KMS-11 (cell line): ENCODE data around the gene OR1E2.
"Not testable (repeated sequence)": the region's sequence is repeated elsewhere in the genome, so short reads cannot be mapped to it uniquely, and the experiment has no call there.

Experiments used
- H2AFZ ChIP-seq: fragments of 200-600 bp; sonication (generic); 2 replicates; pipeline ENCODE4 v1.6.1; 2016; ENCODE audit warnings: antibody characterized with exemption, mixed run types, low read depth
- H3K27ac ChIP-seq: fragments of 200-600 bp; sonication (generic); 2 replicates; pipeline ENCODE4 v1.6.1; 2016; ENCODE audit warnings: mild to moderate bottlenecking, mixed run types
- H3K27me3 ChIP-seq: fragments of 200-600 bp; sonication (generic); 2 replicates; pipeline ENCODE4 v1.6.1; 2017; ENCODE audit warnings: mild to moderate bottlenecking, low read depth, mixed run types, moderate library complexity; ENCODE audit not compliant: insufficient read depth
- H3K36me3 ChIP-seq: fragments of 200-600 bp; sonication (generic); 2 replicates; pipeline ENCODE4 v1.6.1; 2017; ENCODE audit warnings: mild to moderate bottlenecking, mixed run types; ENCODE audit not compliant: insufficient read depth
- H3K4me1 ChIP-seq: fragments of 200-600 bp; sonication (generic); 2 replicates; pipeline ENCODE4 v1.6.1; 2016; ENCODE audit warnings: mild to moderate bottlenecking, low read depth, mixed run types; ENCODE audit not compliant: poor library complexity, severe bottlenecking
- H3K4me2 ChIP-seq: fragments of 200-600 bp; sonication (generic); 2 replicates; pipeline ENCODE4 v1.7.0; 2016; ENCODE audit warnings: mild to moderate bottlenecking, mixed run types
- H3K4me3 ChIP-seq: fragments of 200-600 bp; sonication (generic); IDR thresholded peaks from 2 replicates; pipeline ENCODE4 v1.6.1; 2017; ENCODE audit warnings: low read depth, low read length, mixed read lengths; ENCODE audit not compliant: insufficient read depth
- H3K79me2 ChIP-seq: fragments of 200-600 bp; sonication (generic); 2 replicates; pipeline ENCODE4 v1.6.1; 2016; ENCODE audit warnings: low read depth, mixed run types; ENCODE audit not compliant: insufficient read depth
- H3K9ac ChIP-seq: fragments of 200-600 bp; sonication (generic); 2 replicates; pipeline ENCODE4 v1.6.1; 2016; ENCODE audit warnings: mild to moderate bottlenecking, mixed run types
- H4K20me1 ChIP-seq: fragments of 200-600 bp; sonication (generic); 2 replicates; pipeline ENCODE4 v1.6.1; 2016; ENCODE audit warnings: mild to moderate bottlenecking, mixed run types; ENCODE audit not compliant: insufficient read depth
- TF ChIP-seq, protein P1 (sequence below): fragments of 200-600 bp; sonication (generic); conservative IDR thresholded peaks from 2 replicates; pipeline ENCODE4 v1.6.1; 2017; ENCODE audit warnings: low read depth, mild to moderate bottlenecking, antibody characterized with exemption, low read length, moderate library complexity, mixed read lengths

OR1E2 gene

DNA sequence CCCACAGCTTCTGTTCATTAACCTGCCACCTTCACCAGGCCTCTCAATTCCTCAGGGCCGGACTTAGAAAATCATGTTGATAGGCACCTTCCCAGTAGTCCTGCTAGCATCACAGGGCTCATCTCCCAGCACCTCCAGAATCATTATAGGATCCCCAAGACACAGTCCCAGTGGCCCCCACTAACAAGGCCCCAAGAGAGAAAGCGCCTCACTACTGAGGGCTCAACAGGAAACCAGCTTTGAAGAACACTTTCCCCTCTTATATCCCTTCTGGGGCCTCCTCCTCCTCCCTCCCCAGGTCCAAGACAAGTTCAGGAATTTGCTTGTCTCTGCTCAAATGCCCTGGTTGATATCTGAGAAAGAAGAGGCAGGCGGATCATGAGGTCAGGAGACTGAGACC lies 22.6 kb downstream of the OR1E2 start, which contains the start of gene OR3A3:
Gene OR3A3, plus strand, starts transcription at position 301 of the 400 bp plus-strand sequence.
- H3K27ac ChIP-seq = no peak within 1 kb of the TSS
- H3K79me2 ChIP-seq = no peaks in the 10 kb centered on the region
- no peak within 1 kb of the TSS for H3K9ac ChIP-seq
- TF ChIP-seq, protein P1, sequence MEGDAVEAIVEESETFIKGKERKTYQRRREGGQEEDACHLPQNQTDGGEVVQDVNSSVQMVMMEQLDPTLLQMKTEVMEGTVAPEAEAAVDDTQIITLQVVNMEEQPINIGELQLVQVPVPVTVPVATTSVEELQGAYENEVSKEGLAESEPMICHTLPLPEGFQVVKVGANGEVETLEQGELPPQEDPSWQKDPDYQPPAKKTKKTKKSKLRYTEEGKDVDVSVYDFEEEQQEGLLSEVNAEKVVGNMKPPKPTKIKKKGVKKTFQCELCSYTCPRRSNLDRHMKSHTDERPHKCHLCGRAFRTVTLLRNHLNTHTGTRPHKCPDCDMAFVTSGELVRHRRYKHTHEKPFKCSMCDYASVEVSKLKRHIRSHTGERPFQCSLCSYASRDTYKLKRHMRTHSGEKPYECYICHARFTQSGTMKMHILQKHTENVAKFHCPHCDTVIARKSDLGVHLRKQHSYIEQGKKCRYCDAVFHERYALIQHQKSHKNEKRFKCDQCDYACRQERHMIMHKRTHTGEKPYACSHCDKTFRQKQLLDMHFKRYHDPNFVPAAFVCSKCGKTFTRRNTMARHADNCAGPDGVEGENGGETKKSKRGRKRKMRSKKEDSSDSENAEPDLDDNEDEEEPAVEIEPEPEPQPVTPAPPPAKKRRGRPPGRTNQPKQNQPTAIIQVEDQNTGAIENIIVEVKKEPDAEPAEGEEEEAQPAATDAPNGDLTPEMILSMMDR = no peak
- H3K27me3 ChIP-seq = no peaks in the 10 kb centered on the region
- H2AFZ ChIP-seq = no peak within 1 kb of the TSS
- no peak within 1 kb of the TSS for H3K4me3 ChIP-seq
- no peaks in the 10 kb centered on the region for H3K36me3 ChIP-seq
- H4K20me1 ChIP-seq = no peaks in the 10 kb centered on the region
- H3K4me1 ChIP-seq = no peaks in the 10 kb centered on the region
- no peak within 1 kb of the TSS for H3K4me2 ChIP-seq

DNA sequence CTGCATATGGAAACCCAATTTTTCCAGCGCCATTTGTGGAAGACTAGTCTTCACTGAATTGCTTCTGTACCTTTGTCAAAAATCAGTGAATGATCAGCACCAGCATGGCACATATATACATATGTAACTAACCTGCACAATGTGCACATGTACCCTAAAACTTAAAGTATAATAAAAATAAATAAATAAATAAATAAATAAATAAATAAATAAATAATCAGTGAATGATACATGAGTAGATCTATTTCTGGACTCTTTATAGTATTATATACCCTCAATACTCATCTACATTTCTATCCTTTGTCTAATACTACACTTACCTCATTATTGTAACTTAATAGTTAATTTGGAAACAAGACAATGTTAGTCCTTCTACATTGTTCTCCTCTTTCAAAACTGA lies 29.8 kb downstream of the OR1E2 start:
- not testable (repeated sequence) for H3K4me3 ChIP-seq, H3K36me3 ChIP-seq, H4K20me1 ChIP-seq, H3K9ac ChIP-seq, H3K4me2 ChIP-seq, H3K4me1 ChIP-seq, H3K27me3 ChIP-seq, H3K79me2 ChIP-seq, H2AFZ ChIP-seq, H3K27ac ChIP-seq

DNA sequence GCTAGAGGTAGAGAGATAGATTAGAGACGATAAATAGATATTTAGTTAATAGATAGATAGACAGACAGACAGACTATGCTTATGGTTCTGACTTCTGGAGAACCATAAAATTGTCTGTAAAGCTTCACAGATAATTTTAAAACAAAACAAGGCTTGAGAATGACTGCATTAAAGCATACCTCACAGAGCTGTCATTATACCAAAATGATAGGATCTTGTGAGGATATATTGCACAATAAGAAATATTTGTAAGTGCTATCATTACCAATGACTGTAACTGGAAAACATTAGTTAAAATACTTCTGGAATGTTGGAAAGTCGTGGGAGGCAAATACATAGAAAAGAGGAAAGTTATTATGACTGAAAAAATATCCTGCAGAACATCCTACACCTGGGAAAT lies 31.9 kb downstream of the OR1E2 start:
- Histone ChIP-seq H4K20me1 (no peaks in the 10 kb centered on the region), H3K27ac (no peak overlapping the region), H3K79me2 (no peaks in the 10 kb centered on the region), H3K4me2 (no peak overlapping the region), H3K4me1 (no peaks in the 10 kb centered on the region), H2AFZ (no peak overlapping the region), H3K36me3 (no peaks in the 10 kb centered on the region), H3K4me3 (no peak overlapping the region), H3K9ac (no peak overlapping the region), H3K27me3 (no peaks in the 10 kb centered on the region)
- TF ChIP-seq, protein P1 = no peak

DNA sequence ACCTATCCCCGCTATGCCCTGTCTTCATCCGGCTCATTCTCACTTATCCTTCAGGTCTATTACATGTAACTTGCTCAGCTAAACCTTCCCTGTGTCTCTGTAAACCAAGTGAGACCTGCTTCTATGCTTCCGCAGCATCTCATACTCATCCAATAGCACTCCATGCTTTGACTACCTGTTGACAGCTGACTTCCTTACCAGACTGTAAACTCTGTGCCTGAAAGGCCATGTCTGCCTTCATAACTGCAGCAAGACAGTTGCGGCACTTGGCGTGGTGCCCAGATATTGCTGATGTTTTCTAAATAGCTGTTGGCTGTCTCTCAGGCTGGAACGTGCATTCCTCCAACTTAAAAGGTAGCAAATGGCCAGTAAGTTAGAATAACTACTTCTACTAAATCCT lies 33.6 kb downstream of the OR1E2 start:
- no peak overlapping the region for H3K4me3 ChIP-seq

DNA sequence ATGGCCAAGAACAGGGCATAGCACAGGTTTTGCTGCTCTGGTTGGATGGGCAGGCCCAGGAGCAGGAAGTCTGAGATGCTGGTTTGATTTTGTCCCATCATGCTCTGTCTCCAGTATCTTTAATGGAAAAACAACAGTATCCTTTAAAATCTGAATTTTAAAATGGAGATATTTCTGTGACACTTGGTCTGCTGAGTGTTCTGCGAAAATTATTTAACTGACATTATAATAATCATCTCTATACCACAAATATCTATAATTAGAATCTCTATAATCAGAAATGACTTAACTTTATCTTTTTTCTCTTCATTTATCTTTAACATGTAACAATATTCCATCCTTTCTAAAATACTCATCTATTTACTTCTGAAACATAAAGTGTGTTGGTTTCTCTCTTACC lies 35.3 kb downstream of the OR1E2 start, which contains the start of gene OR1E1:
Gene OR1E1, minus strand, starts transcription at position 101 of the 400 bp plus-strand sequence. Its CDS starts 0 bp downstream, at position 101.
- no peak within 1 kb of the TSS for H3K4me2 ChIP-seq
- no peaks in the 10 kb centered on the region for H3K79me2 ChIP-seq
- no peaks in the 10 kb centered on the region for H4K20me1 ChIP-seq
- no peaks in the 10 kb centered on the region for H3K4me1 ChIP-seq
- H3K36me3 ChIP-seq = no peaks in the 10 kb centered on the region
- no peak within 1 kb of the TSS for H3K9ac ChIP-seq
- no peaks in the 10 kb centered on the region for H3K27me3 ChIP-seq
- H3K27ac ChIP-seq = no peak within 1 kb of the TSS
- H3K4me3 ChIP-seq = no peak within 1 kb of the TSS
- TF ChIP-seq, protein P1 = no peak
- H2AFZ ChIP-seq = no peak within 1 kb of the TSS

More for the DNA sequence above, 33.6 kb downstream of the OR1E2 start:
- no peak overlapping the region for H3K9ac ChIP-seq
- no peaks in the 10 kb centered on the region for H4K20me1 ChIP-seq
- no peak overlapping the region for H2AFZ ChIP-seq
- no peak overlapping the region for H3K4me2 ChIP-seq
- no peaks in the 10 kb centered on the region for H3K27me3 ChIP-seq
- TF ChIP-seq, protein P1 = no peak
- H3K27ac ChIP-seq = no peak overlapping the region
- H3K36me3 ChIP-seq = no peaks in the 10 kb centered on the region
- no peaks in the 10 kb centered on the region for H3K4me1 ChIP-seq
- no peaks in the 10 kb centered on the region for H3K79me2 ChIP-seq

DNA sequence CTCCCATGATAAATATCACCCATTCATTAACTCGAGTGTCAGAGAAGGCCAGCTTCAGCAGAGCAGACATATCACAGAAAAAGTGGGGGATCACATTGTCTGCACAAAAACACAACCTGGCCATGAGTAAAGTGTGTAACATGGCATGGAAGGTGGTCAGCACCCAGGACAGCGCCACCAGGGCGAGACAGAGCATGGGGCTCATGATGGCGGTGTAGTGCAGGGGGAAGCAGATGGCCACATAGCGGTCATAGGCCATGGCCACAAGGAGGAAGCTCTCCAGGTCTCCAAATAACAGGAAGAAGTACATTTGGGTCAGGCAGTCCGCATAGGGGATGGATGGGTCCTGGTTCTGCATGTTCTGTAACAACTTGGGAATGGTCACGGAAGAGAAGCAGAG lies 35.8 kb downstream of the OR1E2 start:
- not testable (repeated sequence) for H2AFZ ChIP-seq, H3K4me3 ChIP-seq, H3K79me2 ChIP-seq, H3K36me3 ChIP-seq, H3K4me2 ChIP-seq, H4K20me1 ChIP-seq, H3K27me3 ChIP-seq, H3K9ac ChIP-seq, H3K4me1 ChIP-seq, H3K27ac ChIP-seq
